NCI-H446 treated with DMSO at 0.1 percent for 48 hours (cell line): ENCODE data around the gene RNF215.

Experiments used
- DNase-seq: peaks from one replicate; lab custom pipeline; 2025; lab: John Stamatoyannopoulos, UW

RNF215 gene

GRCh38 chr22:30332551-30332950 lies 54.7 kb downstream of the RNF215 start:
- DNase-seq: no peak
